ENCODE measurements around the gene RAP1GDS1. TPM values are rescaled to one million over a fixed set of nuclear protein-coding genes. Genes with fewer than 3 reads are reported as not detected.

The RAP1GDS1 gene
- total RNA-seq, 1 experiment from 2014 or later: 40.8 TPM

- Histone ChIP-seq H3K4me3 (replicated peaks in 1 of 2; ENCODE audit: low read depth in 1 of 2, low read length in 2 of 2) (no peak overlapping the region), H3K9ac (ENCODE audit: low read length) (no peak overlapping the region), H3K4me2 (ENCODE audit: low read length) (no peak overlapping the region), H4K20me1 (ENCODE audit: insufficient read depth) (no peaks in the 10 kb centered on the region), H3K27ac (ENCODE audit: low read depth, low read length) (no peak overlapping the region), H3K9me3 (ENCODE audit: control insufficient read depth in 1 of 2, insufficient read depth in 1 of 2, low read depth in 1 of 2, low read length in 2 of 2) (no peaks in the 10 kb centered on the region; a peak in 1 of 4 replicates), H3K79me2 (ENCODE audit: insufficient read depth, low read length) (peaks cover 8% of the 10 kb centered on the region; the same call in 1 of the 2 replicates), H3K36me3 (ENCODE audit: control insufficient read depth in 1 of 2, insufficient read depth in 2 of 2, low read length in 2 of 2) (no peaks in the 10 kb centered on the region), H2AFZ (ENCODE audit: low read depth, low read length, poor library complexity, severe bottlenecking) (no peak overlapping the region), H3K27me3 (ENCODE audit: insufficient read depth, low read length) (no peaks in the 10 kb centered on the region), H3K9me2 (ENCODE audit: insufficient read depth) (no peaks in the 10 kb centered on the region), H3K4me1 (ENCODE audit: control insufficient read depth in 1 of 2, insufficient read depth in 2 of 2, low read length in 2 of 2) (no peaks in the 10 kb centered on the region)
- ChIA-PET POLR2A (no interaction called here), RAD21 (ENCODE audit: low non-redundant PET in 1 of 2, low total read pairs in 2 of 2, uncharacterized antibody in 2 of 2, unreplicated experiment in 2 of 2) (no interaction called here), CTCF (no interaction called here)
- intact Hi-C loops (cut with micrococcal nuclease): no loop called here
- no peak for ATAC-seq
- BruUV-seq (replicated peaks): no TSS peak
- no peak for DNase-seq (ENCODE audit: low read depth, low spot score)
- TF ChIP-seq EGR1 (IDR thresholded peaks at IDR 0.05; ENCODE audit: low read depth) (no peak), POLR2AphosphoS5 (IDR thresholded peaks at IDR 0.05; ENCODE audit: low read depth, low read length) (no peak), CBX3 (IDR thresholded peaks at IDR 0.05; ENCODE audit: low read depth) (no peak), EZH2phosphoT487 (IDR thresholded peaks at IDR 0.05; ENCODE audit: borderline replicate concordance) (no peak), ZNF274 (IDR thresholded peaks at IDR 0.05; ENCODE audit: low read depth, low read length) (no peak)
These were observed 70.8 kb downstream of the RAP1GDS1 start for GRCh38 chr4:98332017-98332416.

GRCh38 chr4:98334461-98334860 is 73.3 kb downstream of the RAP1GDS1 start:
- Histone ChIP-seq H2AFZ (ENCODE audit: low read depth, low read length, poor library complexity, severe bottlenecking) (no peak overlapping the region), H3K36me3 (ENCODE audit: control insufficient read depth in 1 of 2, insufficient read depth in 2 of 2, low read length in 2 of 2) (no peaks in the 10 kb centered on the region), H3K4me1 (ENCODE audit: control insufficient read depth in 1 of 2, insufficient read depth in 2 of 2, low read length in 2 of 2) (no peaks in the 10 kb centered on the region), H3K4me2 (ENCODE audit: low read length) (no peak overlapping the region), H3K27me3 (ENCODE audit: insufficient read depth, low read length) (no peaks in the 10 kb centered on the region), H3K79me2 (ENCODE audit: insufficient read depth, low read length) (peaks cover 12% of the 10 kb centered on the region; the same call in 1 of the 2 replicates), H4K20me1 (ENCODE audit: insufficient read depth) (no peaks in the 10 kb centered on the region), H3K9me3 (ENCODE audit: control insufficient read depth in 1 of 2, insufficient read depth in 1 of 2, low read depth in 1 of 2, low read length in 2 of 2) (no peaks in the 10 kb centered on the region; a peak in 1 of 4 replicates), H3K9ac (ENCODE audit: low read length) (no peak overlapping the region), H3K4me3 (replicated peaks in 1 of 2; ENCODE audit: low read depth in 1 of 2, low read length in 2 of 2) (no peak overlapping the region), H3K27ac (ENCODE audit: low read depth, low read length) (no peak overlapping the region), H3K9me2 (ENCODE audit: insufficient read depth) (no peaks in the 10 kb centered on the region)
- BruUV-seq (replicated peaks): no TSS peak
- ChIA-PET RAD21 (ENCODE audit: low non-redundant PET in 1 of 2, low total read pairs in 2 of 2, uncharacterized antibody in 2 of 2, unreplicated experiment in 2 of 2) (no interaction called here), POLR2A (no interaction called here), CTCF (interaction anchor here (0.7 kb wide), 1 partner anchor 1628 kb away, joined by 3 read pairs; no protein-coding TSS in a partner anchor)
- DNase-seq (ENCODE audit: low read depth, low spot score) (no peak), ATAC-seq (no peak)
- intact Hi-C loops (cut with micrococcal nuclease): no loop called here
- TF ChIP-seq CEBPB (IDR thresholded peaks at IDR 0.05; ENCODE audit: low read depth) (no peak), ZNF274 (IDR thresholded peaks at IDR 0.05; ENCODE audit: low read depth, low read length) (no peak), FOSL1 (IDR thresholded peaks at IDR 0.05; ENCODE audit: low read depth) (no peak), SP1 (IDR thresholded peaks at IDR 0.05; ENCODE audit: low read depth) (no peak), MAX (IDR thresholded peaks at IDR 0.05) (no peak), TCF7L2 (IDR thresholded peaks at IDR 0.05; ENCODE audit: borderline replicate concordance, extremely low read depth, insufficient read depth, insufficient read length) (no peak), SIN3A (IDR thresholded peaks at IDR 0.05; ENCODE audit: low read depth) (no peak), ZFX (IDR thresholded peaks at IDR 0.05) (no peak), CBX3 (IDR thresholded peaks at IDR 0.05; ENCODE audit: low read depth) (no peak), YY1 (IDR thresholded peaks at IDR 0.05; ENCODE audit: extremely low read depth, insufficient replicate concordance, low read depth, low read length) (no peak), POLR2A (IDR thresholded peaks at IDR 0.05; ENCODE audit: borderline replicate concordance, extremely low read depth, insufficient read depth, insufficient read length) (no peak), RAD21 (IDR thresholded peaks at IDR 0.05; ENCODE audit: low read depth) (no peak), EZH2phosphoT487 (IDR thresholded peaks at IDR 0.05; ENCODE audit: borderline replicate concordance) (no peak), CTCF (IDR thresholded peaks at IDR 0.05 in 2 of 3, conservative IDR thresholded peaks at IDR 0.05 in 1 of 3; ENCODE audit: borderline replicate concordance in 1 of 3, insufficient read depth in 1 of 3, low read depth in 2 of 3, low read length in 2 of 3) (no peak), SRF (IDR thresholded peaks at IDR 0.05; ENCODE audit: low read depth) (no peak), ZBTB33 (IDR thresholded peaks at IDR 0.05; ENCODE audit: extremely low read depth, insufficient replicate concordance, low read length) (no peak), JUND (IDR thresholded peaks at IDR 0.05) (no peak), EGR1 (IDR thresholded peaks at IDR 0.05; ENCODE audit: low read depth) (no peak)
